A172 (cell line): ENCODE measurements around the gene DACH1. TPM values are rescaled to one million over a fixed set of nuclear protein-coding genes. Genes with fewer than 3 reads are reported as not detected.
"Not testable (repeated sequence)": the region's sequence is repeated elsewhere in the genome, so short reads cannot be mapped to it uniquely, and the experiment has no call there.

ENCODE experiments used
- DNase-seq: peaks from one replicate; pipeline ENCODE4 v3.0.0-alpha.2; 2015; ENCODE audit warnings: low spot score
- total RNA-seq: library from RNA; depleted of rRNA; stranded (reverse); fragments of >200 nt; shearing (Covaris generic); gene quantifications from 2 replicates; pipeline ENCODE4 v1.2.3, GENCODE V29; 2014

Gene DACH1
- total RNA-seq, 1 experiment from 2014 or later = not detected

GRCh38 chr13:71866335-71867130 lies 471 bp downstream of the DACH1 start:
- DNase-seq = no peak

- no peak for DNase-seq
Measured at GRCh38 chr13:71865874-71866334, 1.1 kb downstream of the DACH1 start.

GRCh38 chr13:71864986-71865873 lies 1.8 kb downstream of the DACH1 start:
- no peak for DNase-seq

- no peak for DNase-seq
Measured at GRCh38 chr13:71864094-71864985, 2.7 kb downstream of the DACH1 start.

GRCh38 chr13:71863254-71863865 lies 3.6 kb downstream of the DACH1 start:
- DNase-seq = no peak

GRCh38 chr13:71862459-71862943 lies 4.5 kb downstream of the DACH1 start:
- no peak for DNase-seq

GRCh38 chr13:71861769-71862458 lies 5.1 kb downstream of the DACH1 start:
- no peak for DNase-seq

- DNase-seq = no peak
Measured at GRCh38 chr13:71860547-71861138, 6.4 kb downstream of the DACH1 start.

- no peak for DNase-seq
Measured at GRCh38 chr13:71858647-71859046, 8.4 kb downstream of the DACH1 start.

GRCh38 chr13:71856548-71857043 lies 10.4 kb downstream of the DACH1 start:
- DNase-seq = no peak

- DNase-seq = no peak
Measured at GRCh38 chr13:71854401-71854800, 12.6 kb downstream of the DACH1 start.

- DNase-seq = no peak
Measured at GRCh38 chr13:71853725-71854124, 13.3 kb downstream of the DACH1 start.

GRCh38 chr13:71852736-71853135 lies 14.3 kb downstream of the DACH1 start:
- no peak for DNase-seq

GRCh38 chr13:71851498-71852409 lies 15.2 kb downstream of the DACH1 start:
- DNase-seq = no peak

- no peak for DNase-seq
Measured at GRCh38 chr13:71842003-71842402, 25.0 kb downstream of the DACH1 start.

GRCh38 chr13:71838842-71839241 lies 28.2 kb downstream of the DACH1 start:
- no peak for DNase-seq

- DNase-seq = not testable (repeated sequence)
Measured at GRCh38 chr13:71837582-71837981, 29.4 kb downstream of the DACH1 start.

GRCh38 chr13:71831716-71832115 lies 35.3 kb downstream of the DACH1 start:
- no peak for DNase-seq

- DNase-seq = no peak
Measured at GRCh38 chr13:71830736-71831135, 36.3 kb downstream of the DACH1 start.
